GM12872 (cell line): ENCODE data around the gene TIMM44.

Experiments
- TF ChIP-seq, protein P1 (sequence below): IDR thresholded peaks from 3 replicates; pipeline ENCODE4 v1.5.1; 2011; ENCODE audit warnings: low read depth, mild to moderate bottlenecking, low read length, moderate library complexity; ENCODE audit not compliant: insufficient read depth

The TIMM44 gene

DNA sequence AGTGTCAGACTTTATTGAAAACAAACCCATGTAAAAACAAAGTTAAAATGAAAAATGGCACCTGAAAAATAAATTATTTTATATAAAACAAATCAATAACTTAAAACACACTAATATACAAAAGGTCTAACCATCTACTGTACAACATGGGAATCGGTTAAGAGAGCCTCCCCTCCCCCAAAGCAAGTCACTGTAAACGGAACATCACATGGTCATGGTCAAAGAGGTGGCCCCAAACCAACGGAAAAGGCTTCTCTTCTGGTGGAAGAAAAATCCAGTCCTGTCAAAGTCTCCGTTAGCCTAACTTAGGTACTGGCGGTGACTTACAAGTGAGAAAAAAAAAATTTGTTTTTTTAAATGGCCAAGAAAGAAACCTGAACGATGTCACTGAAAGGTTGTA, 15.7 kb upstream of the TIMM44 start:
- TF ChIP-seq, protein P1, sequence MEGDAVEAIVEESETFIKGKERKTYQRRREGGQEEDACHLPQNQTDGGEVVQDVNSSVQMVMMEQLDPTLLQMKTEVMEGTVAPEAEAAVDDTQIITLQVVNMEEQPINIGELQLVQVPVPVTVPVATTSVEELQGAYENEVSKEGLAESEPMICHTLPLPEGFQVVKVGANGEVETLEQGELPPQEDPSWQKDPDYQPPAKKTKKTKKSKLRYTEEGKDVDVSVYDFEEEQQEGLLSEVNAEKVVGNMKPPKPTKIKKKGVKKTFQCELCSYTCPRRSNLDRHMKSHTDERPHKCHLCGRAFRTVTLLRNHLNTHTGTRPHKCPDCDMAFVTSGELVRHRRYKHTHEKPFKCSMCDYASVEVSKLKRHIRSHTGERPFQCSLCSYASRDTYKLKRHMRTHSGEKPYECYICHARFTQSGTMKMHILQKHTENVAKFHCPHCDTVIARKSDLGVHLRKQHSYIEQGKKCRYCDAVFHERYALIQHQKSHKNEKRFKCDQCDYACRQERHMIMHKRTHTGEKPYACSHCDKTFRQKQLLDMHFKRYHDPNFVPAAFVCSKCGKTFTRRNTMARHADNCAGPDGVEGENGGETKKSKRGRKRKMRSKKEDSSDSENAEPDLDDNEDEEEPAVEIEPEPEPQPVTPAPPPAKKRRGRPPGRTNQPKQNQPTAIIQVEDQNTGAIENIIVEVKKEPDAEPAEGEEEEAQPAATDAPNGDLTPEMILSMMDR: no peak

DNA sequence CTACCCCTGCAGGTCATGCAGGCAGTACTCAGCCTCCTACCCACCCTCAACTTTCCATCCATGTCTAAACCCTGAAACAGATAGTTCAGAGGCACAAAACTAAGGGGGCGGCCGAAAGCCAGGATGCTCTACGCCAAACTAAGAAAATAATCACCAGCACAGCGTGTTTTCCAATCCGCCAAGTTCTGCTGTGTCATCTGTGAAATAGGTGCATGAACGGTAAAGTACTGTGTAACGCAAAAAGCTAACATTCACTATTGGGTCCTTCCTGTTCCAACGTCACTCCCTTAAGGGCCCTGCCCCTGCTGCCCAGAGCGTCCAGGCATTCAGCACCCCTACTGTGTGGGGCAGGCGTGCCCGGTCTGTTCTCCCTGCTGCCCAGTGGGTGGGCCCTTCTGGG, 12.2 kb upstream of the TIMM44 start:
- TF ChIP-seq, protein P1: no peak

DNA sequence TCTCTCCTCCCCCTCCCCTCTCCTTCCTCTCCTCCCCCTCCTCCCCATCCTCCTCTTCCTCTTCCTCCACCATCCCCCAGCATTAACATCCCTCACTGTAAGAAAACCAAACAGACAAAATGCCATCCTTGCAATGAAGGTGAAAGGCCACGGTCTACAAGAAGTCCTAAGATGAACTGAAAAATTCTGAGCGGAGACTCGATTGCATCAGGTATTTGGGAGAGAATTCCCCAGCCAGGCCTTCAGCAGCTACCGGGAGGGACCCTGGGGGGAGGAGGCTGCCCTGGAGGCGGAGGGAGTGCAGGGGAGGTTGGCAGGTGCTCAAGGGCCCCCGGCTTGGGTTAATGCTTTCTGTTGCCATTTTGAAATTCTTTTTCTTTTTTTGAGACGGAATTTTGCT, 10.1 kb upstream of the TIMM44 start:
- TF ChIP-seq, protein P1: no peak

DNA sequence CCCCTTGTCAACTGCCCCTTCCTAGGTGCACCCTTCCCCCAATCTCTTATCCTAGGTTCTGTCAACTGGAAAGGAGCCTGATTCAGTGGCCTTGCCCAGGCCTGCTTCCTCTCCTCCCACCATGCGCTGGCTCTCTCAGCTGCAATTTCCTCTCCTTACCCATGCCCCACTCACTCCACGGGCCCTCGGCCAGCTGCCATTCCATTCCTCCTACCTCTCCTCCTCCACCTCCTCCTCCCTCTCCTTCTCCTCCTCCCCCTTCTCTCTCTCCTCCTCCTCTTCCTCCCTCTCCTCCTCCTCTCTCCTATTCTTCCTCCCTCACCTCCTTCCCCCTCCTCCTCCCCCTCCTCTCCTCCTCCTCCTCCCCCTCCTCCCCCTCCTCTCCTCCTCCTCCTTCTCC, 9.6 kb upstream of the TIMM44 start:
- TF ChIP-seq, protein P1: no peak

DNA sequence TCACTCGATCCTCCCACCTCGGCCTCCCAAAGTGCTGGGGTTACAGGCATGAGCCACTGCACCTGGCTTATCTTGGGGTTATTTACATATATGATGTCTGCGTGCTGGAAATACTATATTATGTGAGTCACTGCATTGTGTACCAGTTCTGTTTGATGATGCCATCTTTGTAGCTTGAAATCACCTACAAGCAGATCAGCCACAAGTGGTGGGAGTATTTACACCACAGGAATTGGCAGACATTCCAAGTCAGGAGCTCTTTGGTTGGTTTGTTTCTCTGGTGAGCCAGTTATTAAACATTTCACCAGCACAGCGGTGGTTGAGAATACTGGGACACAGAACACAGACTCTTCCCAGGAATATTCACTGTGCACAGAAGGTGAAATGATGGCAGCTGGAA, 4.5 kb upstream of the TIMM44 start:
- TF ChIP-seq, protein P1: no peak

DNA sequence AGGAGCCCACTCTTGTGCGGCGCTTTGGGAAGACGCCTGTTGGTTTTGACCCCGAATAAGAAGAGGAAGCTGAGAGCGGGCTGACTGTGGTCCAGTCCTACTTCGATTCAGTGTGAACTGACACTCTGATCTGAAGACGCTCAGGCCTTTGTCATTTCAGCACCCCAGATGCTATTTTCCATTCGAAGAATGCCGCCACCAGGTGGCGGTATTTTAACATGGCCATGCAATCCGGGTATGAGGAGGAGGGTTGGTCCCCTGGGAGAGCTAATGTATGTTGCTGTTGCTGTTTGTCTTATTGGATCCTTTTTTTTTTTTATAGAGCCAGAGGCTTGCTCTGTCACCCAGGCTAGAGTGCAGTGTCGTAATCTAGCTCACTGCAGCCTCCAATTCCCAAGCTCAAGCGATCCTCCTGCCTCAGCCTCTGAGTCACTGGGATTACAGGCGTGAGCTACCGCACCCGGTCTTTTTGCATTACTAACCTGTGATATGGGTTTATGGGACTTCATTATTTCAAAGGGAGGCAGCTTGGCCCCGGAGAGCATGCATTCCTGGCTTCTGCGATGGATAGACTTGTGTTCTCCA, 803 bp upstream of the TIMM44 start:
- TF ChIP-seq, protein P1: peak; percentile 84

DNA sequence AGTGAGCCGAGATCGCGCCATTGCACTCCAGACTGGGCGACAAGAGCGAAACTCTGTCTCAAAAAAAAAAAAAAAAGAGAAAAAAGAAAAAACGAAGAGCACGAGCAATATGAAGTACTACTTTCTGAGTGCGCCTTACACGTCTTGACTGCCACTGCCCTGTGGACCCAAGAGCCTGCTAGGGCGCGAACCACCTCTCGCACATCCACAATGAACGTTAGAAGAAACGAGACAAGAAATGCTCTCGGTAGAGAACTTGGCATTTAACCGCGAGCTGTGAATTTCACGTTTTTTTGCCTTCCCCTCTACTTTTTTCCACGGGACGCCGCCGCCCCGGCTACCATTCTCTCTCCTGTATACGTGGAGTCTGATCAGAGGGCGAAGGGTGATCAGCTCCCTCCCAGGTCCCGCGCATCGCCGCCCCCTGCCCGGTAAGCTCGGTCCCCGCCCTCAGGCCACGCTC, 454 bp downstream of the TIMM44 start:
- TF ChIP-seq, protein P1: no peak
